GM21367 (cell line): ENCODE measurements around the gene PTPRM.

Experiments used
- ATAC-seq: cut with Tn5 transposase; IDR thresholded peaks from one replicate; pipeline ENCODE4 v1.9.1; 2021; ENCODE audit not compliant: unreplicated experiment

The PTPRM gene

DNA sequence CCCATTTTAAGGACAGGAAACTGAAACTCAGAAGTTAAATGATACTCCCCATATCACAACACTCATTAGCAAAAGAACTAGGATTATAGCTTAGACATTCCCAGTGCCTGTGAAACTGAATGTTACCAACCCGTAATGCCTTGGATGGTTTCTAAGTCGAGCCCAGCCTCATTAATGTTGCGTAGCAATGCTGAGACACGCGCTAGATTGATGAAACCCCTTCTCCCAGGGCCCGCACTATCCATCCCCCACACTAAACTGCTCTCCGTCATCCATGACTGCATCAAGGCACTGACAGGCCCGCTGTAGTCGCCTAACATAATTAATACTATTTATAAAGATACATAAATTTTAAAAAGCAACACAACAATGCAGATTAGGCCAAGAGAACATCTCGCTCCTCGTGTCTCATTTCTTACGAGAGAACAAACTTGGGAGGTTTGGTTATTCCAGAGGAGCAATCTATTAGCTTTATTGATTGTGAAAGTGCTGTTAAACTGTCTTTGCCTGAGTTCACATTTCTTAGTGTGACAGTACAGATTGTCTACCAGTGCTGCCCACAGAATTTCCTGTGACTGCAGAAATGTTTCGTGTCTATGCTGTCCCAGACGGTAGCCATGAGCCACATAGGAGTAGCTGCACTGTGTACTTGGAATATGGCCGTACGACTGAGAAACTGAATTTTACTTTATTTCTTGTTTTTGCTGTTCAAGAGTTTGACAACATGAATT lies 729.9 kb downstream of the PTPRM start:
- no peak for ATAC-seq

DNA sequence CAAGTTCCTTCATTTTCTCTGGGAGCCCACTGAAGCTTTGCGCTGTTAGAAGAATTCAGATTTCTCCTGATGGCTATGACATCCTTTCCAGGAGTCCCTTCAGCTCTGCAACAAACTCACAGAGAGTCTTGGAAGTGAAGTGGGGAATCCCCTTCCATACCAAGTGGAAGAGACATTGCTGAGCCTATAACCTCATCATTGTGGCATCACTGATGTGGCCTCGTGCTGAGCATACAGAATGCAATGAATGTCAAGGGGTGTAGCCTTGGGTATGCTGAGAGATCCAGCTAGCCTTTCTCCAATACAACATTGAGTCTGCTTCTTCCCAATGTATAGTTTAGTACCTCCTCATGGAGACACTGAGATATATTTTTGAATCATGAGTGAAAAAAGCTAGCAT lies 731.1 kb downstream of the PTPRM start:
- ATAC-seq: no peak

DNA sequence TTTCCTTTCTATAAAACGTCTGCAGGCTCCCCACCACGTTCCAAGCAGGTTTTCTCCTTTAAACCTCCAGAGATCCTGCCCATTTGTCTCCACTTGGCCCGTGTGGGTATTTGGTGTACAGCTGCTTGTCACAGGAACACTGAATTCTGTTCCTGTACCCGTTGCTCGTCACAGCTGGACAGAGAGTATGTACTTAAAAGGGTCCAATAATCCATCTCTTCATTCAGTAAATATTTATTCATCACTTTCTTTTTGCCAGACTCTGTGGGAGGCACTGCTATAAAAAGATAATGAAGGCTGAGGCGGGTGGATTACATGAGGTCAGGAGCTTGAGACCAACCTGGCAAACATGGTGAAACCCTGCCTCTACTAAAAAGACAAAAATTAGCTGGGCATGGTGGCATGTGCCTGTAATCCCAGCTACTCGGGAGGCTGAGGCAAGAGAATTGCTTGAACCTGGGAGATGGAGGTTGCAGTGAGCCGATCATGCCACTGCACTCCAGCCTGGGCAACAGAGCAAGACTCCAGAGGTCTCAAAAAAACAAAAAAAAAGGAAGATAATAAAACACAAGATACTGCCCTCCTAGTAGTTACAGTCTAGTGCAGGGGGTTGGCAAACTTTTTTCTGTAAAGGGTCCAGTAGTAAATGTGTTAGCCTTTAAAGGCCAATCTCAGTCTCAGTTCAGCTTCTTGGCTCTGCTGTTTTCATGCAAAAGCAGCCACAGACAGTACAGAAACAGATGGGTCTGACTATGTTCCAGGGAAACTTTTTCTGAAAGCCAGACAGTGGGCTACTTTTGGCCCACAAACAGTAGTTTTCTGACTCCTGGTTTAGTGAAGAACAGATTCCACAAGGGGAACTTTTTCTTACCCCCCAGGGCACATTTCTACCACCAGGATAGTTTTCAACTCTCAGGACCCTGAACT lies 732.2 kb downstream of the PTPRM start:
- ATAC-seq: no peak

DNA sequence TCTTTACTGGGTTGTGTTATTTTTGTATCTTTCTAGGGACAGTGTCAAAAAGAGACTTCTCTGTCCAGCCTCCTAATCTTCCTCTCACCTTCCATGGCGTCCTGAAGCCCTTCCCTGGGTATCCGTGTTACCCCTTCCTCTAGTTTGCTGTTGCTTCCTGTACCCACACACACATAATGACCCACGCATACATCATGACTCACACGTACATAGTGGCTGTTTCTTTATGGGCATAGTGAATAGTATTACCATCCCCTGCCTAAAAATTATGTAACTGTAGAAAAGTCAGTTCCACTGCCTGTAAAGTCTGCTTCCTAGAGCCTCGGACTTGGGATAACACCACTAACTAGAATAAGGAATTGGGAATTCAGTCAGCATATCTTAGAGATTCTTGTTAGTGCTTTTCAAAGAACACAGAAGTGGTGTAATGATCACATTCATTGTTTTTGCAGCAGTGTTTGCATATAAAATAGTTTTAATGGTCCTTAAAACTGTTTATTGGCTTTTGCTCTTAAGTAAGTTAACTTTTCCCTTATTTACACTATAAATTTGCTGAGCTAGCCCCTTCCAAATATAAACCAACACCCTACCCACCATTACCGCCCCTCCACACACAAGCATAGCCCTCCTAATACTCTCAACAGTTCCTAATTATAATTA lies 733.8 kb downstream of the PTPRM start:
- ATAC-seq: no peak

DNA sequence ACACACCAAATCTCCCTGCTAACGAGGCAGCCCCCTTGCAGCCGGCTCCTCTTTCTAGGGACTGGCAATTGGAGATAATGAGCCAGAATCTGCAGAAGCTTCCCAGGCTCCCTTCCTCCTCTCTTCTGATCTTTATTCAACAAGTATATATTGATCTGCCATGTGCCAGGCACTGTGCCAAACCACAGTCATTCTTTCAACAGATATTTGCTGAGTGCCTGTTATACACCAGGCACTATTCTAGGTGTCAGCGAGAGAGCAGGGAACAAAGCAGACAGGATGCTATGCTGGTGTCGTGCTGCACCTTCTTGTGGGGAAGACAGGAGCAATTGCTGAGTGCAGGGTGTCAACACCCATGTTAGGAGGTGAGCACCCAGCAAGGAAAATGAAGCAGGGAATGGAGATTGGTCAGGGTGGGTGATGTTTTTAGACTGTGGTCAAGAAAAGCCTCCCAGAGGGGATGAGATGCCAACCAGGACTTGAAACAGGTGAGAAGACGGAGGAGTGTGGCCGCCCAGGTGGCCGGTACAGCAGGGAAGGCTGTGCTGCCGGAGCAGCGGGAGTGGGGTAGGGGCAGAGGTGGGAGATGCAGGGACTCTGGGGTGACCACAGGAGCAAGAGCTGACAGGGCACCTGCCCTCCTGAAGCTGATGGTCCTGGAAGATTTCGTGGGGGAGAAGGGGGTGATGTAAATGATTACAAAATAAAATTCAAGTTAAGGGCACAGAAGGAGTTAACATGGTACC lies 734.5 kb downstream of the PTPRM start:
- no peak for ATAC-seq

DNA sequence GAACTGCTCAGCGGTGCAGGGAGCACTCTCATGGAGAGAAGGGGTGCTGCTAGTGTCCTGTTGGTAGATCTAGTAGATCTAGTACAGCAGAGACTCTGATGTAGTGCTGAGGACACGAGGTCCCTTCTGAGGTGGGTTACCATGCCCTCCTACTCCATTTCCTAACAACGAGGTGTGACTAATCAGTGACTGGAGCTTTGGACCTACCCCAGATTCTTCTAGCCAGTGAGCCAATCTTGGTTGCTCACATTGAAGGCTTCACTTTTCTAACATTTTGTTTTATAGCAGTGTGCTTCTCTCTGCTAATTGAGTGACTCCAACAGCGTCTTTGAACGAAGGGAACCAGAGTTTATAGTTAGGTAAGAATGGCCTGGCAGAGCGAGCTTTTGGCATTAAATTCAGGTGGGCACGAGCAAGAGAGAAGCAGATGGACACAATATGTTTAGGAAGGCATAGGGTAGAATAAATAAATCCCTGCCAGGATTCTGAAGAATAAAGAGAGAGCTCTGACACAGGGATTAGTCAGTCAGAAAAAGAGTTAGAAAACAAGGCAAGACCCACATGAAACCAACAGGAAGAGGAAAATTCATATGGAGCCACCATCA lies 736.1 kb downstream of the PTPRM start:
- no peak for ATAC-seq

DNA sequence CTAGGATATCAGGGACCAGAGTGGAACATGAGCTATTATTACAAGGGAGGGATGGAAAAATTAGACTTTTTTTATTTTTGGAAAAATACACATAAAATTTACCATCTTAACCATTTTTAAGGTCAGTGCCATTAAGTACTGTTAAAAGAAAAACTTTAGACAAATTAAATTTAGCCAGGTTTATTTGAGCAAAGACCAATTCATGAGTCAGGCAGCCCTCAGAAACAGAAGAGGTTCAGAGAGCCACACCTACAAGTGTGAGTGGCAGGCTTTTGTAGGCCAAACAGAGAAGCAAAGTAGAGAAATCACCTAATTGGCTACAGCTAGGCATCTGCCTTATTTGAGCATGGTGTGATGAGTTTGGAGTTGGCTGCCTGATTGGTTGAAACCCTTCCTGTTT lies 740.8 kb downstream of the PTPRM start:
- ATAC-seq: no peak

DNA sequence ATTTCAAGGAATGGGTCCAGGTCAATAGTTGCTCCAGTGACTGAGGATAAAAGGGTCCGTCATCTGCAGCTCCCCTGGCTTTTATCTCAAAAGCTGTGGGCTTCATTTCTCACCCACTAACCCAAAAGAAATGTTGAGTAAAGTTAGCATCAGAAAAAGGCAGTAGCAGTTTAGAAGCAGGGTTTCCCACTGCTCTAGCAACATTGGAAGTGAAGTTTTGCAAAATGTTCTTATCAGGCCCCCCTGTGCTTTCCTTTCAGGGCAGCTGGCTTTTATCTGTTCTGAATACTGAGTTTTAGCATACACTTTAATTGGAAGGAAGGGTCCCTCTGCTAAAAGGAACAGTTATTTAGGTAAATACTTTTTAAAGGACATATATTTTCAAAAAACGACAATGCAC lies 745.9 kb downstream of the PTPRM start:
- ATAC-seq: no peak

DNA sequence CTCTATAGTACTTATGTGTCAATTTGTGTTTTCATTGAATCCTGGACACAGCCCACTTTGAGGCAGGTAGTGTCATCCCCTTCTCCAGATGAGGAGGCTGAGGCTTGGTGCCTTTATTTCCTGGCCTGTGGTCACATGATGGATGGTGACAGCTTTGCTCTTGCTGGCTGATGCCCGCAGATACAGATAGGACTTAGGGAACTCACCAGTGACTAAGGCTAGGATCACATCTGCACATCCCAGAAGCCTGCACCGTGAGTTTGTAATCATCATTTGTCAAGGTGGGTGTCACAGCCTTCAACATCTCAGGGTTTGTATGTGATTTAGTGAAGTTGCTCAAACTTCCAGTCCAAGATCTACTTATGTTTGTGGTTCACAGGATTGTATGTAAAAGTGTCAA lies 747.0 kb downstream of the PTPRM start:
- ATAC-seq: no peak

DNA sequence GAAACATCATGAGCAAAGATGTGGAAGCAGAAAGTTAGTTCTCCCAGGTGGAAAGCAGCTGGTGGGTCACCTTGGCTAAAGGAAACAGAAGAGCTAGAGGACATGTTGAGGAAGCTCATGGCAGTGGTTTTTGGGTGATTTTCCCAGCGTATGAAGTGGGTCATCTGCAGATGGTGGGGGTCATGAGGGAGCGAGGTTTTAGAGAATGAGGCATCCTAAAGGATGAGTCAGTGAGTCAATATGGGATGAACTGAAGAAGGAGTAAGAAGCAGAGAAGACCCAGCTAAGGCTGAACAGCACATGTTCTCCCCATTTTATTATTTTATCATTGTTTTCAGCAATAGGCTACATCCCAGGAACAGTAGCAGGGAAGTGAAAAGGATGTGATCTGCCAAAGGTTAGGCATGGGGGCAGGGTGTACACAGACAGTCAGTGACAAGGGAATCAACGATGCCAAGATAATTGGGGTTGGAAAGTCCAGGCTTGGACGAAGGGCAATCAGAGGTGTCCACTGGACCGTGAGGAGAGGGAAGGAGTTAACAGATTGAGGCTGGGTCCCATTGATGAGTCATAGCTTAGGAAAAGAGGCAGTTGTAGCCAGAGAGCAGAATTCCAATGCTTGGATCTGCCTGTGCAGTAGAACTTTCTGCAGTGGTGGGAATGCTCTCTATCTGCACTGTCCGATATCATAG lies 752.8 kb downstream of the PTPRM start:
- no peak for ATAC-seq

DNA sequence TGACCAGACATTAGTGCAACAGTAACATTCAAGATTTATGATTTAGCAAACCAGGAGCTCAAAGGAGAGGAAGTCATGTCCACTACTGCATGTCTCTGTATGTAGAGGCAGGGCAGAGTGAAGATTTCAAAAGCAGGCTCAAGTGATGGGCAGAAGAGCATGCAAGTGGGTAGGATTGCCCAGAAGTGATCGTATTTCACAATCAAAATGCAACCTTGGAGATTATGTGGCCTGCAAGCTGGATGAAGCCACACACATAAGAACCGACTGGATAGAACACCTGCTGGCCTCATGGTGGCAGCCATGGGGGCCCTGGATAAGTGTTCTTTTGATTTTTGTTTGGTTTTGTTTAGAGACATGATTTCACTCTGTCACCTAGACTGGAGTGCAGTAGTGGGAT lies 755.4 kb downstream of the PTPRM start:
- no peak for ATAC-seq

DNA sequence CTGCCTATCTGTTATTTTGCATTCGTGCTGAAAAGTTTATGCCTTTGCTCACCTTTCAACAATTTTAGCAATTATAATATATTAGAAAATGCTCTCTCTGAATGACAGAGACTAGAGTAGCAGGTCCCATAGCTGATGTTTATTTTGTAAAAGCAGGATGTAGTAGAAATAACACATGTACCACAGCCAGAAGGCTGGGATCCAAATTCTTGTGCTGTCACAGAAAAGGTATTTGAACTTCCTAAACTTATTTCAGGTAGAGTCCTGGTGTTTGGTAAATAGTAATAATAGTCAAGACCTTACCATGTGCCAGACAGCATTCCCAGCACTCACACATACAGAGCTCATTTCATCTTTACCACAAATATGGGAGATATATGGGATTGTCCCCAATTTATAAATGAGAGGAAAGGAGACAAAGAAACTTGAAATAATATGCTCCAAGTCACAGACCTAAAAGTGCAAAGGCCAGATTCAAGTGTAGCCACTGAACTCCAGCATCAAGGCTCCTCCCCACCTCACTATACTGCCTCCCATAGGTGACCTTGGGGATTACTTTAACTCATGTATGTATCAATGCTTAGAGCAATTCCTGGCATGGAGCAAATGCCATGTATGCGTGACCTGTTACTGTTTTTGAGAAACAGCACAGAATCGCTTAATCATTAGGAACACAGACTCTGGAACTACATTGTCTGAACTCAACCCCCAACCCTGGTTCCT lies 757.4 kb downstream of the PTPRM start:
- no peak for ATAC-seq

DNA sequence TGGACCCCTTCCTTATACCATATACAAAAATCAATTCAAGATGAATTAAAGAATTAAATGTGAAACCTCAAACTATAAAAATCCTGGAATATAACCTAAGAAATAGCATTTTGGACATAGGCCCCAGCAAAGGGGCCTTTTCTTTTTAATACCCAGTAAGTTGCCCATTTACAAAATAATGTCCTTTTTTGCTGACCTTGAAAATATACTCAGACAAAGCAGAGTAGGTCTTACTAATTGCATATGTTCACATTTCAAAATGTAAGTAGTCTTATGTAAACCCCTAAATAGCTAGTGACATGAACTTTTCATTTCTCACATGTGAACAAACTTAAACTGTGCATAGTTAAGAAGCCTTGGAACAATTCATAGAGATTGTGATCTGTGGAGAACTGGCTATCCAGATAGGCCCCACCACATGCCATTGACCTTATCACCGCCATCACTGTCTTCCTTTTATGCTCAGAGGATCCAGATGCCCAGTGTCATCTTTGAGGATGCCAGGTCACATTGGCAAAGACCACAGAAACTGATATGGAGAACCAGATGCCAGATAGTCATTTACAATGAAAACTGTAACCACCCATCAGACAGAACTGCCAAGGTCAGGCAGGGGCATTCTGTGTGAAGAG lies 759.8 kb downstream of the PTPRM start:
- no peak for ATAC-seq

DNA sequence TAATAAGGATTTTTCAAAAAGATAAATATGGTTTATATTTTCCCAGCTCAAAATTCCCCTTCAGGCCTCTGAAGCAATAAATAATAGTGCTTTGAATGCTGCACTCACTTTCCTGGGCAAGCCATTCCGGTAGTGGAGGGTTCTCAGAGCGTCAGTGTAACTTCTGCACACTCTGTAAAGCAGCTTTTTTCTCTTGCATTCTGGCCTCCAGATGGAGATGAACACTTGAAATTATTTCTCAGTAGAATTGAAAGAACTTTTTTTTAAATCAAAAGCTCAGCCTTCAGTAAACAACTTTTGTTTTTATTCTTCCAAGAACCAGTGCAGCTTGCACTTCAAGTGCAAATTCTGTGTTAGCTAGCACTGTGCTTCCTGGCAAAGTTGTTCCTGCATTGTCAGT lies 761.0 kb downstream of the PTPRM start:
- no peak for ATAC-seq

DNA sequence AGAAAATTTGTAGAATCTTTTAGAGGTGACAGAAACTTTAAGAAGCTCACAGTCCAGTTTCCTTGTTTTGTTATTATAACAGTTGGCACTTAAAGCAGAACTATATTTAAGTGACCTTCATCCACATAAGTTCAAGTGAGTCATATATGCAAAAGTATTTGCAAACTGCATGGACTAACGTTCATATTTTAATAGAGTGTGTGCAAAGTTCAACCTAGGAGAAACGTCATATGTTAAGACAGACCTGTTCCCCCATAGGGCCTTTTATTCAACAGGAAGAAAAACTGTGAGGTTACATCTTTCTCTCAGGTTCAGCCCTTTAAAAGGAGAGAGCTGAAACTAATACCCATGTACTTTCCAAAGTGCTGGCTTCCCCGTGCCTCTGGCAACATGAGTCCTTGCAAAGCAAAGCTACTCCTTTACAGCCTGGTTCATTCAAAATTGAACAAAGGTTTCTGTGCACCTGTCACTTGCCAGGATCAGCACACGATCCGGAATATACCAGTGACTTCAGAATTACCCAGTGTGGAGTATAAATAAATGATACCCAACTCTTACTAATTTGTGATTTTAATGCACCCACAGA lies 762.2 kb downstream of the PTPRM start:
- no peak for ATAC-seq

DNA sequence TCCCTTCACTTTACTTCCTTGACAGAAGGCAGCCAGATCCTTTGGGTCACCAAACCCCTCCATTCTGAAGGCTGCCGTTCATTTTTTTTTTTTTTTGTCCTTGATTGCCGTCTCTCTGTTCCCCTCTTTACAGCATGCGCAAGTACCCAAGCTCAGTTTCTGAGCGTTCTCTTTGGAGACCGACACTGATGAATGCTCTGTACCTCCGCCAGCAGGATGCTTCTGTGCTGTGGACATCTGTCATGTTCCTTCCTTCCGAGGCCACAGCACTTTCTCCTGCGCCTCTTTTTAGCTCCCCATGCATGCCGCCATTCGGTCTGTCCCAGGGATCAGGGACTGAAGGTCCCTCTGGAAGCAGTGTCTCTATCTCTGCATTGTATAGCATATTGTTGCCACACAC lies 763.5 kb downstream of the PTPRM start:
- no peak for ATAC-seq

DNA sequence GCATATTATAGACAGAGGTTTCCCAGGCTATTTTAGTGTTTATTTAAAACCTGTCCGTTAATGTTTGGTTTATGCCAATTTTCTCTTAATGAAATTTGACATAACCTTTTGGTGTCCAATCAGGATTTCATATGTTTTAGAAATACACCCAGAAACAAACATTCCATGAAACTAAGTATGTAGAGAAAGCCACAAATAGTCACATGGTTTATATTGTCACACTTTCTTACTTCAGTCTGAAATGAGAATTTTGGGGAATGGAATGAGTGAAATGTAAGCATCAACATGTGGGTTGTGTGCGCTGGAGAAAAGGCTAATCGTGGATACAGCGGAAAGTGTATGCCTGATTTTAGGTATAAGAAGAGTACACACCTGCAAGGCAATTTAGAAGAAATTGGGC lies 765.2 kb downstream of the PTPRM start:
- ATAC-seq: no peak

DNA sequence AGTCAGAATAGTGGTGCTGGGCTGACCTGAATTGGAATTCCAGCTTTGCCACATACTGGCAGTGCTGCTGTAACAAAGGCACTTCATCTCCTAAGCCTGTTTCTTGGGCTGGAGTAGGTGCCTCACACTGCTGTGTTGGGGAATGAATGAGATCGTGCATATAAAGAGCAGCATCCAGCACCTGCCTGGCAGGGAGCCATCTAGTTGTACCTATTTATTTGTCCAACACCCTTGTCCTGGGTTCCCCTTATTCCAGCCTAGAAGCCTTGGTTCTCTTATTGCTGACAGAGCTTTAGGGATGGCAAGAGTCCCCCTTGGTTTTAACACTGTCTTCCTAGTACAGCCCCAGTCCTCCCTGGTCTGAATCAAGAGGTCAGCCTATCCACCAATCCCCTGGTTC lies 766.8 kb downstream of the PTPRM start:
- ATAC-seq: no peak

DNA sequence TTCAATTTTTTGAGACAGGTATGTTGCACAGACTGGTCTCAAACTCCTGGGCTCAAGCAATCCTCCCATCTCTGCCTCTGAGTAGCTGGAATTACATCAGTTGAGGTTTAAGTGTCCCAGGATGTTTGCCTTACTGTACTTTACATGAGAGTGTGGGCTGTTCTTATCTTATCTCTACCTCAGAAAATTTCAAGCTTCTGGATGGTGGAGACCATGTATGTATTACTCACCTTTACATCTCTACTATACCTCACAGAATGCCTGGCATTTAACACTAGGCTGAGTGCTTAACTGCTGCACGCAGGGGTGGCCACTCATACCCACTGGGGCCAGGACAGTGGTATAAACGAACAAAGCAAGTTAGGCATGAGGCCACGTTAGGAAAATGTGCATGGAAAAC lies 770.1 kb downstream of the PTPRM start:
- ATAC-seq: no peak
